Stimulated activated CD4-positive, alpha-beta T cell treated with anti-CD3 and anti-CD28 coated beads, TNF-alpha, amount 100 ng/mL, for 48 hours (primary cell): ENCODE measurements around the gene MST1.

Experiments used
- DNase-seq, 3 donors: peaks; one replicate each; pipeline ENCODE4 v3.0.0-alpha.2; 2020; ENCODE audit warnings: low read depth in 3 of 3

Gene MST1

DNA sequence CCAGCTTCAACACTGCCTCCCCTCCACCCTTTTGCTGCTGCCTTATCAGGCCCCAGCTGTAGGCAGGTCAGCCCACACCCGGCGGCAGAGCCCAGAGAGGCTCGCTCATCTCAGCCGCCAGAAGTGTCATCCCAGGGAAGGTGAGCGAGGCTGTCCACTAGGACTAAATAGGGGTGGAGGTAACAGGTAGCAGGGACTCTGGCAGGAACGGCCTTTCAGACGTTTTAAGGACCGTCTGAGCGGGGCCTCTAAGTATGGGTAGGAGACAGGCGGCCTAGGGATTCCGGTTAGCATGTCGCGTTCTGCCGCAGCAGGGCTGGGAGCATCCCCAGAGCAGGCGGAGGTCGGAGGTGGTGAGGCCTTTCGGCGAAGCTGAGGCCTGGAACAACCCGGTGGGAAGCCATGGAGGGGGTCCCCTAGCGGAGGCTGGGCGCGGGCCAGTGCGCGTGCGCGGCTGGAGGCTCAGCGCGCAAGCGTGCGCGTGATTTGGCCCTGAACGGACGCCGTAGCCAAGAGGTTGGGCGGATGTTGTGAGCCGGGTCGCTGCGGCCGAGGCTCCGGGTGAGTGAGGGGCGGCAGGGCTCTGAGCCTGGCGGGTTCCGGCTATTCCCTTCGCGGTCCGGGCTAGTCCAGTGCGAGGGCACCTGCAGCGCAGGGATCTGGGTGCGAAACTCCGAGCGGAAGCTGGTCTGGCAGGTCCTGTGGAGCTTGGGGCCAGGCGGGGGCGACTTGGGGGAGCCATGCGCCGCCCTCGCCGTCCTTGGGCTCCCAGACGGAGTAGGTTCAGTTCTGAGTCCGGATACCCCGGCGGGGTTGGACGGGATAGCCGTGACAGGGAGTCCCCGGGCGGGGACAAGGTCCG, at the start of gene MST1, which contains the start of gene RNF123:
MST1 (minus strand) TSS at position 429 of the 862 bp plus-strand sequence. CDS start 783 bp downstream, outside the sequence.
RNF123 (plus strand) TSS at position 512 of the 862 bp plus-strand sequence. CDS start 1,609 bp downstream, outside the sequence.
- DNase-seq, result peak; percentile 81 to 85 (median 83)

DNA sequence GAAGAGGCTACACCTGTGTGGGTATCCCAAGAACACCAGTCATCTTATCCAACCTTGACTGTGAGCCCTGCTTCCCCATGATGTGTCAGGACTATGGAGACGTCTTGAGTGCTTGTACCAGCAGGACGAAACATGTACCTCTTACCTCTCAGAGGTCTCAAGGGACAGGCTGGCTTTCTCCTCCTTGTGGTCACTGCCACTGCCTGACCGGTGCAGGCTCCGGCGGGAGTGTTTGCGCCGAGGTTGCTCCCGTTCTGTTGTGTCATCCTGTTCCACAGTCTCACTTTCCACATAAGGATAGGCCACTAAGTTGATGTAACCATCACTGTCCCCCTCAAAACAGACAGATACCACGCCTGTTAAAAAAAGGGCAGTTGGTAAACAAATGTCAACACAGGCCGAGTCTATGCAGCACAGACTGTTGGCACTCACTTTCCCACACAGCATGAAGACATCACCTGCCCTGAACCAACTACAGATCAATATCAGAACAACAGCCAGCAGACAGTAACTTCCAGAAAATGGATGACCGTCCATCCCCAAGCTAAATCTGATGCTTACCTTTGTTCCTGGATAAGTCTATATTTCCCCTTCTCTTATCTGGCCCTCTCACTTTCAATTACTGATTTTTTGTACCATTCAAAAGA, 48.9 kb upstream of the MST1 start:
- no peak for DNase-seq

DNA sequence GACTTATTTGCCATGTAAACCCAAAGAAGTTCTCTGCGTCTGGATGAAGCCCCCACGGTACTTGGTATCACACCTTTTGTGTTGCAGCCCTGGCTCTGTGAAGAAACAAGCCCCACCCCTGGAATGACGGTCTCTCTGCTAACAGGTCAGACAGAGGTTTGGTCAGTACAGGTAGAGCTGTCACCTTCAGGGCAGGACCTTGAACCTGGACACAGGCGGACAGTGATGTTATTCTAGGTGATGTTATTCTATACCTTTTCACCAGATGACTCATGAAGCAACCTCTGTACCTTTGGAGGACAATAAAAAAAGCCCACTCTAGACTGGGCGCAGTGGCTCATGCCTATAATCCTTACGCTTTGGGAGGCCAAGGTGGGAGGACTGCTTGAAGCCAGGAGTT, 45.5 kb upstream of the MST1 start:
- no peak for DNase-seq

DNA sequence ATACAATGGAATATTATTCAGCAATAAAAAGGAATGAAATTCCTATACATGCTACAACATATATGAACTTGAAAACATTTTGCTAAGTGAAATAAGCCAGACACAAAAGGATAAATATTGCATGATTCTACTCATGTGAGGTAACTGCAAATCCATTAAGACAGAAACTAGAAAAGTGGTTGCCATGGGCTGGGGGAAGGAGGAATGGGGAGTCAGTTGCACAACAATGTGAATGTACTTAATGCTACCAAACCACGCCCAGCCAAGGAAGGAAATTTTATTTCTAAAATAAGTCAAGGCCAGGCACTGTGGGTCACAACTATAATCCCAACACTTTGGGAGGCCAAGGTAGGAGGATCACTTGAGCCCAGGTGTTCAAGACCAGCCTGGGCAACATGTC, 44.3 kb upstream of the MST1 start:
- no peak for DNase-seq

DNA sequence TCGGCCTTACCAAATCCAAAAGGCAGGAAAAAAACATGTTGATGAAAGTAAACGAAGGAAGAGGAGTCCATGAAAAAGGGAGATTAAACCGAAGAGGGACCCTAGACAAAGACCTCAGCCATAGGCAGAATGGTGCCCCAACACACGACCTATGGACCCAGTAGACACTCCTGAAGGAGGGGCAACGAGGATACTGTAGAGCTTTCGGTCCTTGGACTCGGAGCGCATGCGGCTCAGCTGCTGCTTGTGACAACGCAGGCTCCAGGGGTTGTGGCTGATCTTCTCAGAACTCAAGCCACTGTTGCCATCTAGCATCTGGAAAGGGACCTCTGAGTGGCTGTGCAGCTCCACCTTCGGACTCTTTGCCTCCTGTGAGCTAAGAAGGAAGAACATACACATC, 43.3 kb upstream of the MST1 start:
- no peak for DNase-seq

DNA sequence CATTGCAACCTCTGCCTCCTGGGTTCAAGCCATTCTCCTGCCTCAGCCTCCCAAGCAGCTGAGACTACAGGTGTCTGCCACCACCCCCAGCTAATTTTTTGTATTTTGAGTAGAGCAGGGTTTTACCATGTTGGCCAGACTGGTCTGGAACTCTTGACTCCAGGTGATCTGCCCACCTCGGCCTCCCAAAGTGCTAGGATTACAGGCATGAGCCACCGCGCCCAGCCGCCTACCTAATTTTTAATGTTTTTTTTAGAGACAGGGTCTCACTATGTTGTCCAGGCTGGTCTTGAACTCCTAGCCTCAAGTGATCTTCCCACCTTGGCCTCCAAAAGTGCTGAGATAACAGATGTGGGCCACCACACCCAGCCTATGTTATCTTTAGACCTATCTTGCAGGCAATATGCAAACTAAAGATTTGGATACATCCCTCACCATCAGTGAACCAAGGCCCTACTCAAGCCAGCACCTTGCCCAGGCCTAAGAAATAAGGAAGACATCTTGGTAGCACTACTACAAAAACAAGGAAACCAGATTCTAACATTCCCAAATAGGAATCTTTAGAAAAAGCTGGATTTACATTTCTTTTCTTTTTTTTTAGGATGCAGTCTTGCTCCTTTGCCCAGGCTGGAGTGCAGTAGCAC, 40.8 kb upstream of the MST1 start:
- no peak for DNase-seq

DNA sequence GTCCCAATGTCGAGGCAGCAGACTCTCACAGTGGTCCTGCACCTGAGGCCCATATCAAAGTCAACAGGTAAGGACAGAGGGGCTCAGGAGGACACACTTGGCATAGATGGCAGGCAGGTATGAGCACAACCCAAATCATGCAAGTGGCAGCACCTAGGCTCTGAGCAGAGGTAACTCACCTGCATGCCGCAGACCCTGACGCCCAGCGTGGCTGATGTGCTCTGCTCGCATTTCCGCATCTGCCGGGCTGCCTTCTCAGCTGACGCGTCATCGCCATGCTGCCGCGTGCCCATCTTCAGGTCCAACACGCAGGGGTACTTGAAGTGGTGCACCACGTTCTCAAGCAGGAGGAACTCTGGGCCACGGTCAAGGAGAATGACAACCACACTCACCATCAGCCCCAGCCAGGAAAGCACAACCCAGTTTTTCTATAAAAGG, 38.7 kb upstream of the MST1 start:
- DNase-seq, result no peak

DNA sequence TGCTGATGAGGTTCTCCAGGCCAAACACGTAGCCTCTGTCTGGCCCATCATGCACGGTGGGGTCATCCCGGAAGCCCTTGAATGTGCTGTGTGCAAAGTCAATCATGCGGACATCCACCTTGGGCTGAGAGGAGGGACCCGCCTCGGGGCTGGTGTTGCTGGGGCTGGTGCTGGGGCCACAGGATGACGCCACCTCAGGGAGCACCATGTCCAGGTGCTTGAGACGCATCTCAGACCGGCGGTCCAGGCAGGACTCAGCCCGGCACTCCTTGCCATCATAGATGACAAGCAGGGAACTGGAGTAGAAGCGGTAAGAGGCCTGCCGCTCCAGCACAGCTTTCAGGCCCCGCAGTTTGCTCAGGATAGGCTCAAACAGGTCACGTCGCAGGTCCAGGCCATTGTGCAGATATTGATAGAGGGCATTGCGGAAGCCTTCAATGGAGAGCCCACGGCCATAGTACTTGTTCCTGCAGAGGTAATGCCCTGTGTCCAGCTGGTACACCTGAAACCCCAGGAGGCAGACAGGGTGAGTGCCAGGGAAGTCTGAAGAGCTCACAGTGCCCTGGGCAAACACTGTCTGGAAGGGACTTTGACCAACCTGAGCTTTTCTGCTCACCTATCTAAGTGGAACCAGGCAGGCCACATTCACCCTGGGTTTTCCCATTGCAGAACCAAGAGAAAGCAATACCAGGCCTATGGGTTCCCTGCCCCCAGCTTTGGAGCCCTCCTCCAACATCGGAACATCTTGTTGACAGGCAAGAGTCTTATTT, 38.1 kb upstream of the MST1 start:
- DNase-seq, result no peak

DNA sequence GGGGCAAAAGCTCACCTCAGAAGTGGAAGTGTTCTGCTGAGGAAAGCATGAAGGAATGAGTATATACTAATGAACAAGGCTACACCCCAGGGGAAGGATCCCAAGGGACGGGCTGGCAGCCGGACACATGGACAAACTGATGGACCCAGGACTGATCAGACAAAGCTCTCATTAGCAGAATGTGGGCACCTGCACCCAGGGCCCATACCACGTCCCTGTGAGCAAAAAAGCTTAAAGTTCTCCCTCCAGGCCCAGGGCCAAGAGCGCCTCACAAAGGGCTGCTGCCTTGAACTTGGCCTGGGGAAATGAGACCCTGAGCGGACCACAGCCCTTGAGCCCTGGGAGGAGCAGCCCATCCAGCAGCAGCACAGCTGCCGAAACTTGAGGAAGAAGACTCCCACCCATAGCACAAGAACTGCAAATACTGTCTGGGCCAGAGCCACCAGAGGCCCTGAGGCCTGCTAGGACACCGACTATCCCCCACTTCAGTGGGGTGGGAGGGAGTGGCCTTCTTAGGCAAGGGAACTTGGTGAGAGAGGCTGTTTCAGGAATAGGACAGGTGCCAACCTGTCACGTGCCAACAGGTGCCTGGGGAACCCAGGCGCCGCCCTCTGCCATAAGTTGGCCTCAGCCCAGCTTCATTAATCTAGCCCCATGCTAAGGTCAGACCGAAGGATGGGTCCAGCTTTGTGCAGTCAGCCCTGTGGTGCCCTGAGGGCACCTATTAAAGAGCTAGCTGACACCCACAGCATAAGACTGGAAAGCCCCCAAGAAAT, 36.8 kb upstream of the MST1 start:
- no peak for DNase-seq

DNA sequence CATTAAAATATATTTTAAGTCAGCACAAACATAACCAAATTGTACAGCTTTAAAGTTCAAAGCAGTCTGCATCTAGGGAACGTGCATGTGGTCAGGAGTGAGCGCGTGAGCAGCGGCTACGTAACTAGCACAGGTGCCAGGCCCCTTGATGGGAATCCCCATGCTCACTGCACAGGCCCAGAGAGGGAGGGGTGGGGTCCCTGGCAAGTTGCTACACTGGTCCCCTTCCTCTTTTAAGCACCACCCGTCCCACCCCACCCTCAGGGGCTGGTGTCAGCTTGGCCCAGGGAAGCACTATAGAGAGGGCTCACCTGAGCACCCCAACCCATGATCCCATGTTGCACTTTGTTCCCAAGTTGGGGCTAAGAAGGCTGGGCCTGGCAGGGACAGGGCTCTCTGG, 35.3 kb upstream of the MST1 start:
- DNase-seq, result no peak

DNA sequence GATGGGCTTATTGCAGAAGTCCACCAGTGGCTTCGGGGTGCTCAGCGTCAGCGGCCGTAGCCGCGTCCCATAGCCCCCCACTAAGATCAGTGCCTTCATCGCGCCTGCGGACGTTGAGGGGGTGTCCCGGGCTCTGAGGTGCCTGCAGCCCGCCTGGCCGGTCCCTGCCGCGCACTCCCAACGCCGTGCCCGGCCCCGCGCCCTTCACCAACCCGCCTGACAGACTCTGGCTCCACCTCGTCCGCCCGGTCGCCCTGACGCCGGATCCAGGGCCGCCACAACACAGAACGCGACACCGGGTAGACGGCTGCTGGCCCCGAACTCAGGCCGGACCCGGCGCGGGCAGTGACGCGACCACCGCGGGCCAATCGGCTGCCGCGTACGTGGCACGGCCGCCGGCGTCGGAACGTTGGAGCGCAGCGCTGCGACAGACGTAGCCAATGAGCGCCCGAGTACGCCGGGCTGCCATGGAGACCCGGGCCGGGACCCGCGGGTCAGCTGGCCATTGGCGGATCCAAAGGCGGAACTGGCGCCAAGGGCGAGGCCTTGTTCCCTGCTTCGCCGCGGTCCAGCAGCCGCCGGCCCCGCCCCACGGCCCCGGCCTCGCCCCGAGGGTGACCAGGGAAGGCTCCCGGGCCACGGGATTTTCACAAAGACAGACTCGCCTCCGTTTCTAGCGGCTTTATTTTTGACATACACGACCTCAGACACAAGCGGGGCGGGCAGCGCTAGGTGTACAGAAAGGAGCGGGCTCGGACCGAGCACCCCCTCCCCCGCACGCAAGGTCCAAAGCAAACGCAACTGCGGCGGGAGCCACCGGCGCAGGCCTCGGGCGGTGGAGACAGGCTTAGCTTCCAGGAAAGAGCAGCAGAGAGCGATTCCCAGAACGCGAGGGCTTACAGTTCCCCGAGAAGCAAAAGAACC, 34.6 kb upstream of the MST1 start, which contains the start of gene GMPPB:
GMPPB (minus strand) TSS at position 324 of the 924 bp plus-strand sequence; CDS start at position 99, 225 bp downstream.
- peak; percentile 88 to 92 (median 90) for DNase-seq

DNA sequence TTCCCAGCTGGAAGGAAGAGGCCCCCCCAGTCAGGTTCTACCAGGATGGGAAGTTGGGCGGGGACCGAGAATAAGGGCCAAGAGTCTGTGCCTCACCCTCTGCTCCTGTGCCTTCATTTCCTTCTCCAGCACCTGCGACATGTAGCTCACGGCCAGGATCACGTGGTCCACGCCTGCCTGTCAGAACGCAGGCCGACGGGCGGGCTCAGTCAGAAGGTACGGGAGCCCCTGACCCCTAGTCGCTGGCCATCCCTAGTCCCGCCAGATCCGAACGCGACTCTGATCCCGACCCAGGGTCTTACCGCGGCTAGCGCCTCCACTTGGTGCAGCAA, 34.0 kb upstream of the MST1 start:
- peak; percentile 41 to 64 (median 45) for DNase-seq

DNA sequence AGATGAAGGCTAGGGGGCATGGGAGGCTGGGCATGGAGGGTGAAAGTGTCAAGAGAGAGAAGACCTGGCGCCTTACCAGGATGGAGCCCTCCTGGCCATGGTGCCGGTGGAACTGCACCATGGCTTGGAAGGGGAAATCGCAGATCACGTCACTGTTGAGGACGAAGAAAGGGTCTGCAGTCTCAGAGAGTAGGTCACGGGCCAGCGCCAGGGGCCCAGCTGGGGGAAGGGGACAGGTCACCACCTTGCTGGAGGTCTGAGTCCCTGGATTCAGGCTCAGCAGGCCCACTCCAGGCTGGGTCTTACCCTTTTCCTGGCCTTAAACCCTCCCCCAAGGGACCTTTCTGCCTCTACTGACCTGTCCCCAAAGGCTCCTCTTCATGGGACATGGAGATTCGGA, 33.6 kb upstream of the MST1 start:
- DNase-seq, result no peak

DNA sequence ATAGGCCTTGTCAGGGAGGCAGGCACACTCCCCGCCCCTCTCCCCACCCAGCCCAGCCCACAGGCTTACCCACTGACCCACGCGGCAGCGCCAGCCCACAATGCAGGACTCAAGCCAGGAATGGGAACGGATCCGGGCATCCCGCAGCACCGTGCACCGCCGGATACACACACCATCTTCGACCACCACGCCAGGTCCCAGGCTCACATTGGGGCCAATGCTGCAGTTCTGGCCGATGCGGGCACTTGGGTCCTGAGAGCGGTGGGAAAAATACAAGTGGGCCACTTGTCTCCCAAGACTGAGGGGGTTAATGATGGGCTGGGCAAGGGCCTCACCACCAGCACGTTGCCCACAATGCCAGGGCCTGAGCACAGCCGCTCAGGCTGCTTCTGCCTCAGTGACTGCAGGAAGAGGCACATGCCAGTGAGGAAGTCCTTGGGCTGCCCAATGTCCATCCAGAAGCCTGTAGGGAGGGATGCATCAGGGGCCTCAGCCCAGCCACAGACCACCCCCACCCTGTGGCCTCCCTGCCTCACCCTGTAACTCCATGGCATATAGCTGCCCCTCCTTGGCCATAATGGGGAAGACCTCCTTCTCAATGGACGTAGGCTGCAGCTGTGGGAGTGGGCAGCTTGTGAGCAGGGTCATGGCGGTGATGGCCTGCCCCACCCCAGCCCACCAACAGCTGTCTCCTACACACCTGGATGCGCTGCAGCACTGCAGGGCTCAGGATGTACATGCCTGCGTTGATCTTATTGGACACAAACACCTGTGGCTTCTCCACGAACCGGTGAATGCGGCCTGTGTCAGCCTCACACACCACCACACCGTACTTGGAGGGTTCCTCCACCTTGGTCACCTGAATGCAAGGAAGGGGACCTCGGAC, 32.9 kb upstream of the MST1 start:
- DNase-seq, result no peak

DNA sequence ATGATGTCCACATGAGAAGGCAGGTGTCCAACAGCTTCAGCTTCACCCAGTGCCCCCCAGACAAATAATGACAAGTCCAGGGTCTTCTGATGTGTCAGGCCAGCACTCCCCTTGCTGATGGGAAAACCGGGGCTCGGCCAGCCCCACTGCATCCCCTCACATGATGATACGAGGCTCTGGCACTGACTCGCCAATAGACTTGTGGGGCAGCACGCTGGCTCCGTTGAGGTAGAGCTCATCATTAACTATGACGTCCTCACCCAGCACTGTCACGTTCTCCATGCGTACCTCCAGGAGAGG, 32.3 kb upstream of the MST1 start:
- no peak for DNase-seq

DNA sequence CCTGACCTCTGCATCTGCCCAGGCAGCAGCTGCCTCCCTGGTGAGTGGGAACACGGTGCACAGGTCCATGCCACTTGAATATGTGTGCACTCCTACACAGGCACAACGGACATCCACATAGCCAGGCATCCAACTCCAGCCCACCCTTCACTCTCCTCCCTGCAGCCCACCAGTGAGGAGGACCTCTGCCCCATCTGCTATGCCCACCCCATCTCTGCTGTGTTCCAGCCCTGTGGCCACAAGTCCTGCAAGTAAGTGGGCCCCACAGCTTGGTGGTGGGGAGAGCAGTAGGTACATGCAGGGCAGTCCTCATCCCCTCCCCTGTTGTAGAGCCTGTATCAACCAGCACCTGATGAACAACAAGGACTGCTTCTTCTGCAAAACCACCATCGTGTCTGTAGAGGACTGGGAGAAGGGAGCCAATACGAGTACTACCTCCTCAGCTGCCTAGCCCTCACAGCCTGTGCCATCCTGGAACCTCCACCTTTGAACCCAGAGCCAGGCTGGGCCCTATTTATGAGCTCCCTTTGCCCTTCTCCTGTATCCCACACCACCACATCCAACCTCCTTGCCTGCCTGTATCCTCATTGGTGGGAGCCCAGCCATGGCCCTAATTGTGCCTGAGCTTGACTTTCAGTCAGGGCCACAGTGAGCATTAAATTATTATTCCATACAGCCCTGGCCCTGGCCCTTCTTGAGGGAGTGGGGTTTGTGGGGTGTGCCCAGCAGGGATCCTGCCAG, 31.8 kb upstream of the MST1 start:
- no peak for DNase-seq

DNA sequence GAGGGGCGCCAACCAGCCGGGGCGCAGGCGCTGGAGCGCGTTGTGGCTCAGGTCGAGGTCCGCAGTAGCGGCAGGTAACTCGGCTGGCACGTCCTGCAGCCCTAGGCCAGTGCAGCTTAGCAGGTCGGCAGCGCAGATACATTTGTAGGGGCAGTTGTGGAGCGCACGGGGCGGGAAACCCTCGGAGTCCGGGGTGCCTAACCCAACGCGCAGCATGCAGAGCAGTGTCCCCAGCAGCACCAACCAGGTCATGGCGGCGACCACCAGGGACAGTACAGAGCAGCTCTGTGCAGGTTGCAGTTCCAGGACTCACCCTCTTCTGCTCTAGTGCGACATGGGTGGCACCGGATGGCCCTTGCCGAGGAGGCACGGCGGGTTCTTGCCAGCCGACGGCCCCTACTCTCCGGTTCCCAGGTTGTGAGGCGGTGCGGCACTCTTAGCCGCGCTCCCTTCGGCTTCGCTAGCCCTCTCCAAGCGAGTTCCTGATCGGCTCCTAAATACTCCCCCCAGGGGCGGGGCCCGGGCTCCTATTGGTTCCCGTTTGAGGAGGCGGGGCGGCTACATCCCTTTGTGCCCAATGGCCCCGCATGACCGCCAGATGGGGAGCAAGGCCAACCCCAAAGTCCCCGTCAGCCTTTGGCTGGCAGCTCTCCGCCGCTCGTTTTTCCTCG, 30.1 kb upstream of the MST1 start, which contains the start of gene AMIGO3:
AMIGO3 (minus strand) TSS at position 471 of the 671 bp plus-strand sequence; CDS start at position 252, 219 bp downstream.
- peak; percentile 82 to 90 (median 83) for DNase-seq

DNA sequence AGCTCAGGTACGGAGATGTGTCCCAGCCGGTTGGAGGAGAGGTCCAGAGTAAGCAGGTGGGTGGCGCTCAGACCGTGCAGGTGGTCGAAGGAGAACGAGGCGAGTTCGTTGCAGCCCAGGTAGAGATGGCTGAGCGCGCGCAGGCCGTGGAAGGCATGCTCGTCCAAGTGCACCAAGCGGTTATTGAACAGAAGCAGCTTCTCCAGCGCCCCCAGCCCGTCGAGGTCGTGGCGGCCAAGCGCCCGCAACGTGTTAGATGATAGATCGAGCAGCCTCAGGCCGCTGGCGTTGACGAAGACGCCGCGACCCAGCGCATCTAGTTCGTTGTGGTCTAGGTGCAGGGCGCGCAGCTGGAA, 29.6 kb upstream of the MST1 start:
- no peak for DNase-seq
